MM.1S (cell line): ENCODE results near the gene C12orf42.

Experiments used
- DNase-seq: peaks from one replicate; pipeline ENCODE4 v3.0.0-alpha.2; 2015
- H2AFZ ChIP-seq: fragments of 300-600 bp; sonication (generic); 2 replicates; pipeline ENCODE4 v1.6.0; 2016; ENCODE audit warnings: antibody characterized with exemption, low read length
- H3F3A ChIP-seq: fragments of 300-600 bp; sonication (generic); 2 replicates; pipeline ENCODE4 v1.6.1; 2016; ENCODE audit warnings: mild to moderate bottlenecking, antibody characterized with exemption, low read length, moderate library complexity, mixed read lengths; ENCODE audit not compliant: insufficient read depth
- H3K27ac ChIP-seq: fragments of 300-600 bp; sonication (generic); 2 replicates; pipeline ENCODE4 v1.5.1; 2016; ENCODE audit warnings: mild to moderate bottlenecking, low read length
- H3K27me3 ChIP-seq: fragments of 300-600 bp; sonication (generic); replicated peaks from 2 replicates; pipeline ENCODE4 v1.6.0; 2016; ENCODE audit warnings: low read length; ENCODE audit not compliant: insufficient read depth
- H3K36me3 ChIP-seq: fragments of 300-600 bp; sonication (generic); replicated peaks from 2 replicates; pipeline ENCODE4 v1.6.1; 2016; ENCODE audit warnings: mild to moderate bottlenecking, low read length, mixed read lengths; ENCODE audit not compliant: insufficient read depth
- H3K4me1 ChIP-seq: fragments of 300-600 bp; sonication (generic); 2 replicates; pipeline ENCODE4 v1.6.1; 2016; ENCODE audit warnings: low read length, mixed read lengths
- H3K4me2 ChIP-seq: fragments of 300-600 bp; sonication (generic); 2 replicates; pipeline ENCODE4 v1.6.0; 2016; ENCODE audit warnings: low read depth, low read length
- H3K4me3 ChIP-seq: fragments of 300-600 bp; sonication (generic); 2 replicates; pipeline ENCODE4 v1.5.1; 2016; ENCODE audit warnings: low read length, mixed read lengths
- H3K79me2 ChIP-seq: fragments of 300-600 bp; sonication (generic); 2 replicates; pipeline ENCODE4 v1.6.1; 2016; ENCODE audit warnings: mixed run types, low read length, mixed read lengths
- H3K9ac ChIP-seq: fragments of 300-600 bp; sonication (generic); 2 replicates; pipeline ENCODE4 v1.6.1; 2016; ENCODE audit warnings: low read length, mixed read lengths
- H3K9me2 ChIP-seq: fragments of 300-600 bp; sonication (generic); replicated peaks from 2 replicates; pipeline ENCODE4 v1.6.1; 2016; ENCODE audit warnings: mild to moderate bottlenecking, low read length, mixed read lengths; ENCODE audit not compliant: insufficient read depth
- H3K9me3 ChIP-seq: fragments of 300-600 bp; sonication (generic); replicated peaks from 2 replicates; pipeline ENCODE4 v1.6.1; 2016; ENCODE audit warnings: mild to moderate bottlenecking, low read length, mixed read lengths; ENCODE audit not compliant: insufficient read depth
- H4K20me1 ChIP-seq: fragments of 300-600 bp; sonication (generic); 2 replicates; pipeline ENCODE4 v1.6.1; 2016; ENCODE audit warnings: mild to moderate bottlenecking, low read length, moderate library complexity, mixed read lengths; ENCODE audit not compliant: insufficient read depth
- CTCF ChIP-seq: fragments of 300-600 bp; sonication (generic); IDR thresholded peaks from 2 replicates; pipeline ENCODE4 v1.5.1; 2016; ENCODE audit warnings: antibody characterized with exemption, low read length, mixed read lengths
- EZH2 ChIP-seq: fragments of 300-600 bp; sonication (generic); optimal IDR thresholded peaks from 2 replicates; pipeline ENCODE3; 2017; ENCODE audit warnings: low read depth, mild to moderate bottlenecking, antibody characterized with exemption, low read length, mixed read lengths
- EZH2phosphoT487 ChIP-seq: fragments of 300-600 bp; sonication (generic); IDR thresholded peaks from 2 replicates; pipeline ENCODE4 v1.6.1; 2018; ENCODE audit warnings: antibody characterized with exemption, low read length

The C12orf42 gene

GRCh38 chr12:103257763-103258162 lies 238.0 kb downstream of the C12orf42 start:
- Histone ChIP-seq H3K9ac (no peak overlapping the region), H4K20me1 (no peaks in the 10 kb centered on the region), H2AFZ (no peak overlapping the region), H3K36me3 (no peaks in the 10 kb centered on the region), H3K79me2 (no peaks in the 10 kb centered on the region), H3K4me2 (no peak overlapping the region), H3K4me1 (no peaks in the 10 kb centered on the region), H3K9me3 (no peaks in the 10 kb centered on the region), H3F3A (no peaks in the 10 kb centered on the region), H3K4me3 (no peak overlapping the region), H3K27me3 (no peaks in the 10 kb centered on the region), H3K27ac (no peak overlapping the region), H3K9me2 (no peaks in the 10 kb centered on the region)
- no peak for DNase-seq
- TF ChIP-seq EZH2 (no peak), EZH2phosphoT487 (no peak), CTCF (no peak)
